ENCODE measurements around the gene BMPR1A.

BMPR1A gene

DNA sequence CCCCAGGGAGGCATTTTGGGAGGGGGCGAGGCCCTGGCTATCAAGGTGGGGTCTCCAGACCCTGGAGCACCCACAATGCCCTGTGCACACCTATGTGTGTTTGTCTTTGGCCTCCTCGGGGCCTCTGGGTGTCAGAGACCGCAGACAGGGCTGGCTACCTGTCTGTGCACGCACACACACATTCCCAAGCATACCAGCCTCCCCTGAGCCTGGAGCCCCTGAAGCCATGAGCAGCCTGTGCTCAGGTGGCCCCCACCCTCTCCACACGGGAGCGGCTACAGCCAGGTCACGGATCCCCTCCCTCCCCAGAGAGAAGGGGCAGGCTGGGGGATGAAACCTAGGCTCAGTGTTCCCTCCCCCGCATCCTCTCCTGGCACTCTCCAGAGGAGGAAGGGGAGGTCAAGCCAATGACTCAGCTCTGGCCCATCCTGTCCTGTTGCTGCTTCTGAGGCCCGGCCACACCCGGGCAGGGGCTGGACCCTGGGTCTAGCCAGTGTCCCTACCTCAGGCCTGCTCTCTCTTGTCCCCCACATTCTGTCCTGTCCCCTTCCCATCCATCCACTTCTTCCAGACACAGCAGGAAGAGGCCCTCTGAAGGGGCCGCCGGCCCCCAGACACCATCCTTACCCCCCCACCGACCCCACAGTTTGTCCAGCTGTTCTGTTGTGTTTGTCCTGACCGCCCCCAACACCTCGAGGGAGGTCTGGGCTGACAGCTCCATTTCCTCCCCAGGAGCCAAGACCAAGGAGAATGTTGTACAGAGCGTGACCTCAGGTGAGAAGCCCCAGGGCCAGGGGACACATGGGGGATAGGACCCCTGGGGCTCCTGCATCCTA lies 202.7 kb downstream of the BMPR1A start:
- no peak for DNase-seq

DNA sequence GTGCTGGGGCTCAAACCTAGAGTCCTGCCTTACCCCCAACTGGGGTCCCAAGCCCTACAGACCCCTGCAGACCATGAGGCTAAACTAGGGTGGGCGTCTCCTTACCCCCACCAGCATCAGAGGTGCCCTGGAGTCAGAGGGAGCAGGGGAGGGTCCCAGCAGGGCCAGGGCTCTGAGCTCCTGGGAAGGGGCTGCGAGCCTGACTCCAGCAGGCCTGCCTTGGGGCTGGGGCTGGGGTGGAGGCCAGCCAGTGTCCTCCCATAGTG lies 203.3 kb downstream of the BMPR1A start:
- no peak for DNase-seq

- peak; percentile 65 for DNase-seq
Observed at GRCh38 chr10:86960003-86960862, 203.8 kb downstream of the BMPR1A start.

GRCh38 chr10:86960863-86961434 lies 204.5 kb downstream of the BMPR1A start:
- DNase-seq = no peak

GRCh38 chr10:86961481-86962091 lies 205.2 kb downstream of the BMPR1A start:
- DNase-seq = no peak

DNA sequence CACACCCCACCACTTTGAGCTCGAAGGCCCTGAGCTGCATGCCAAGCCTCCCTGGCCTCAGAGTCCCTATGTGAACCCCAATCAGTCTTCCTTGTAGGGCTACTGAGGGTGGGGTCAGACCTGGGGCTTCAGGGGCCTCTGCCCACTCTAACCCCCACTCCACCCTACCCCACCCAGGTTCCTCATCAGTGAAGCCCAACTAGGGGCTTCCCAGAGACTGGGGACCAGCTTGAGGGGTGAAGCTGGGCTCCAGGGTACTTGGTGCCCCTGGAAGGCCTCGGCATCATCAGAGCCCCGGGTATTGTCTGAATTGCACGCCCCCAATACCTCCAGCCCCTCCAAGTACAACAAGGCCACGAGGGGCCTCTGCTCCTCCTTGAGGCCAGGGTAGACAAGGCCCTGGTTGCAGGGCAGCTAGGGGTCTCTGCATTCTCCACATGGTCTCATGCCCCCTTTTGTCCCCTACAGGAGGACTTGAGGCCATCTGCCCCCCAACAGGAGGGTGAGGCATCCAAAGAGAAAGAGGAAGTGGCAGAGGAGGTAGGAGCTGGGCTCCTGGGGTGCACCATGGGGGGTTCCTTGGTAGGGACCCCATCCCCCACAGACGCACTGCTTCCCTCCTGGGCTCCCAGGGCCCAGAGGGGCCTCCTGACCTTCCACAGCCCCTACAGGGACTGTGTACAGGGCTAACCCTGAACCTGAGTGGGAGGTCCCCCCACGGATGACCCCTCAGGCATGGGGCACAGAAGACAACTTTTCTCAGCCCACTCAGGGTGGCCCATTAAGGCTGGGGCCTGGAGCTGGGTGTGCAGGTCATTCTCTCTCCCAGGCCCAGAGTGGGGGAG lies 205.9 kb downstream of the BMPR1A start:
- no peak for DNase-seq

DNA sequence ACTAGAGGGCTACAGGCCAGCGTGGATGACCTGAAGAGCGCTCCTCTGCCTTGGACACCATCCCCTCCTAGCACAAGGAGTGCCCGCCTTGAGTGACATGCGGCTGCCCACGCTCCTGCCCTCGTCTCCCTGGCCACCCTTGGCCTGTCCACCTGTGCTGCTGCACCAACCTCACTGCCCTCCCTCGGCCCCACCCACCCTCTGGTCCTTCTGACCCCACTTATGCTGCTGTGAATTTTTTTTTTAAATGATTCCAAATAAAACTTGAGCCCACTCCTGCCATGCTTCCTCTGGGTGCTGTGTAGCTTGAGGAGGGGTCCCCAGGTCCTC lies 206.5 kb downstream of the BMPR1A start:
- no peak for DNase-seq

DNA sequence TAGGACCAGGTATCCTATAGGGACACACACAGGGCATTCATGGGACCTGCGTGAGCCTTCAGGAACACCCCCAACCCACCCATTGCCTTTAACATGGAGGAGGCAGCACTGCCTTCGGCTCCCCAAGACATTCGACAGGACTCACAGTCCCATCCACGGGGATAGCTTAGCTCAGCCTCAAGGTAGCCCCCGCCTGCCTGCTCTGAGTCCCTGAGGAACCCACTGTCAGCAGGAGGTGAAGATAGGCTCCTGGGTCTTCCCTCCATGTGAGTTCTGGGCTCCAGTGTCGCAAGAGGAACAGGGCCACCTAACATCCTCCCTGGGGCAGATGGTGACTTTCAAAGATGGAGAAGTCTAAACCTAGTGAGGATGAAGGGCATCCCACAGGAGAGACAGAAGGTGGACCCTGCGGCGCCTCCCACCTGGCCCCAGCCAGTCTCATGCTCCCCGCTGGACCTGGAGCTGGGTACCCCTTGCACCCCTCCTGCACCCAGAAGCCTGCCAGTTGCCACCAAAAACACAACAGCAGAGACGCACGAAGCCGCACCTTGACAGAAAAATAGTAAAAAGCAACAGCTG lies 207.0 kb downstream of the BMPR1A start:
- DNase-seq = no peak

DNA sequence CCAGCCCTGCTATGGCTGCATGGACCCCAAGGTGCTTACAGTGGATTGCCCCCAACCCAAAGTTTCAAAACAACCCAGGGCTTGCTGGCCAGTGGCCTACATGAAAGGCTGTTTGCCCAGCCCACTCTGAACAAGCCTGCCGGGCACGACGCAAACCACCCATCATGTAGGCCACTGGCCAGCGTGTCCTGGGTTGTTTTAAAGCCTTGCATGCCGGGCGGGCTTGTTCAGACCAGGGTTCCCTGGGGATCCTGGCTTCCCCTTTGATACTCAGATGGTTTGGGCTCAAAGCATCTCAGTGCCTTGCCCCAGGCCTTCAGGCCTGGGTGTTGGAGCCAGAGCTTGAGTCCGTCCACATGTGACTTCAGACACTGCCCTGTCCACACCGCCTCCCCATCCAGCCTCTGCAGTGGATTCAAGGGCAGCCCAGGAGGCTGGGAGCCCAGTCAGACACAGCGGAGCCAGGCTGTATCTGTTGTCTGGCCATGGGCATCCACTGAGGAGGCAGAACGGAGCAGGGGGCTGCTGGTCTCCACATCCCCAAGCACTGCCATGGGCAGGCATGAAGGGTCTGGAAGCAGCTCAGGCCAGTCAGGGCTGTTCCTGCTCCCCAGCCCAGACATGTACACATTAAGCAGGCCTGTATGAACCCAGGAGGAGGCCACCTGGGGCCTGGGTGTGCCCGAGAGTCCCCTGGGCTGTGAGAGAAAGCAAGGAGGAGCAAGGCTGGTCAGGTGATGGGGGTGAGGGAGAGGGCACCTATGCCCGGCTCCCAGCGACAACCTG lies 207.8 kb downstream of the BMPR1A start:
- no peak for DNase-seq

- no peak for DNase-seq
Observed at GRCh38 chr10:86964847-86965190, 208.4 kb downstream of the BMPR1A start.

DNA sequence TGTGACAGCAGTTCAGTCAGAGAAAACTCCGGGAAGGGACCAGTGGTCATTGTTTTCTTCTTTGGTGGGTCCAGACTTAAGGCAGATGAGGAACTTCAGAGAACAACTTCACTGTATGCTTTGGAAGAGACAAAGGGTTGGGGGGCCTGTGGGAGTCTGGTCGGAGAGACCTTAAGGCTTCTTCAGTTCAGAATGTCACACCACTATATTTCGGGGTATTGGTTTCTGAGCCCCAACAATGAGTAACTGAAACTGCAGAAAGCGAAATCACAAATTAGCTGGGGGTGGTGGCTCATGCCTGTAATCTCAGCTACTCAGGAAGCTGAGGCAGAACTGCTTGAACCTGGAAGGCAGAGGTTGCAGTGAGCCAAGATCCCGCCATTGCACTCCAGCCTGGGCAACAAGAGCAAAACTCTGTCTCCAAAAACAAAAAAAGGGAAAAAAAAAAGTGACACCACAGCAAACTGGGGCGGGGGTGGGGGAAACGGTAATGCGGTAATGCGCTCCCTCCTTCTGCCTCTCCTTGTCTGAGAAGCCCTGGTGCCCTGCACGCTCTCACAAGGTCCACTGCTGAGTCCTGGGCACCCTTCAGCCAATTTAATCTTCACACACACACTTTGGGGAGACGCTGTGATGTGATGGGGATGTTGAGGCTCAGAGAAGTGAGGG lies 209.7 kb downstream of the BMPR1A start:
- no peak for DNase-seq

- no peak for DNase-seq
Observed at GRCh38 chr10:86967481-86967941, 211.1 kb downstream of the BMPR1A start.

- DNase-seq = peak; percentile 18
Observed at GRCh38 chr10:86968271-86968993, 212.0 kb downstream of the BMPR1A start, which contains the start of gene ADIRF. Gene ADIRF (plus strand): TSS chr10:86968482. CDS start chr10:86968545, 63 bp downstream.

DNA sequence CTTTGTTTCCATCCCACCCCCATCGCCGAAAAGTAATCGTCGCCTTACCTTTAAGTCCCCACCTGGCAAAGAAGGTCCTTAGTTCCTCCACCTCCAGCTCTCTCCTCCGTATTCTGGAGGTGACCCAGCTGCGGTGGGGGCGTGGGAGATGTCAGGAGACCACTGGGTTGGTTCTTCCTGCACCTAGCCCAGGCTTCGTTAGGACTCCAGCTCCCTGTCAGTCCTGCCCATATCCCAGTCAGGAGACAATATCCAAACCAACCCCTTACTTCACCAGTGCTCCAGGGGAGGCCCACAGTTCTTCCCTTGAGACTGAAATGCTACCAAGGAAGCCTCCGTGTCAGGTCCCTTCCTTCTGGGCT lies 212.6 kb downstream of the BMPR1A start:
- no peak for DNase-seq

GRCh38 chr10:86969421-86970041 lies 213.1 kb downstream of the BMPR1A start:
- DNase-seq = no peak

DNA sequence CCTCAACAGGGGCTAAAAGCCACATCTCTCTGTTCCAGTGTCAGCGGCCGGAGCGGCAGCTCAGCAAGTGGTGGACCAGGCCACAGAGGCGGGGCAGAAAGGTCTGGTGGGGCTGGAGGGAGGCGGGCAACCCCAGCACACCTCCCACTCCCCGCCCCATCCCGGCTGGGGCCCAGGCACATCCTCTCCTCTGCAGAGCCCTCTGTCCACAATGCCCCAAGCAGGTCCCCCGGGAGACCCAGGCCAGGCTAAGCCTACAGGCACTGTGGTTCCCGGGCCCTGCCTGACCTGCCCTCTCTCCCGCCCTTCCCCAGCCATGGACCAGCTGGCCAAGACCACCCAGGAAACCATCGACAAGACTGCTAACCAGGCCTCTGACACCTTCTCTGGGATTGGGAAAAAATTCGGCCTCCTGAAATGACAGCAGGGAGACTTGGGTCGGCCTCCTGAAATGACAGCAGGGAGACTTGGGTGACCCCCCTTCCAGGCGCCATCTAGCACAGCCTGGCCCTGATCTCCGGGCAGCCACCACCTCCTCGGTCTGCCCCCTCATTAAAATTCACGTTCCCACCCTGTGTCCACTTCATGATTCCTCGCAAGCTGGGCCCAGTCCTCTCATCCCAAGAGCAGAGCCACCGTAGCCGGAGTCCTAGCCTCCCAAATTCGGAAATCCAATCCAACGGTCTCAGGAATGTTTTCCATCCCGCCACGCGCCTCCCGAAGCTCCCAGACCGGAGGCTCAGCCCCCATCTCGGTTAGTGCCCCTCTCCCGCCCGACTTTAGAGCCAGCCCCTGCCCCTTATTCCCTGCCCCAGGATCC lies 214.0 kb downstream of the BMPR1A start:
- no peak for DNase-seq

GRCh38 chr10:86970982-86971231 lies 214.5 kb downstream of the BMPR1A start:
- DNase-seq = no peak

DNA sequence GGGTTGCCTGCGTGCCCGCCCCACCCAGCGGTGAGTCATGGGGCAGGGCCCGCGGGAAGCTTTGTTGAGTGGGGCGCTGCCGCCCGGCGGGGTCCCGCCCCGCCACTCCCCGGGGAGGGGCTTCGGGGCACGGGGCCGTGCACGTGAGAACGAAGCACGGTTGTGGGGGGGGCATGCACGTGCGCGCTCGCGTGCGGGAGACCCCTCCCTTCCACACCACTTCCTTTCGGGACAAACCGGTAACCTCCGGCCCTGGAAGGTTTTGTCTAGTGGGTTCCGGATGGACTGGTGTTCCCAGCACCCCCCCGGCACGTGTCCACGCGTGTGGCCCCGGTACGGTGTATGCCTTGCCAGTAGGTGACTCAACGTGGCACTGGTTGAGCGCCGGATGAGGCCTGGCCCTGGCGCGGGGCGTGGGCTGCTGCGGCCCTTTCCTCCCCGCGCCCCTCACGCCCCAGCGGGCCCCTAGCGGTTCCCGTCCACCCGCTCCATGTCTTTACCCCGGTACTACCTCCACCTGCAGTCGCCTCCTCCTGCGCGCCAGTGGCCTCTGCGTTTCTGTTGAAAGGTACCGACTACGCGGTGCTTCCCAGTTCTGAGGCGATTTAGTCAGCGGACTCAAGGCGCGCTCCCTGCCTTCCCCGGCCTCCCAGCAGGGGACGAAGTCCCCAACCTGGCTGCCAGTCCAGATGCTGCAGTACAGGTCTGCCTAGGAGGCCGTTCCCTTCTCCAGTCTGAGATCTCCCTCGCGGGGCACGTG lies 215.0 kb downstream of the BMPR1A start:
- DNase-seq = peak; percentile 92

Measured in CD4-positive, alpha-beta T cell treated with Interleukin-17A for 1 hour (primary cell).